ENCODE data around the gene ARHGAP22. TPM values are rescaled to one million over a fixed set of nuclear protein-coding genes. Genes with fewer than 3 reads are reported as not detected.

The ARHGAP22 gene
- total and polyA plus RNA-seq, 2 experiments from 2014 or later, result 41.9 to 44.4 TPM

GRCh38 chr10:48476279-48476982 lies 128.4 kb downstream of the ARHGAP22 start:
- TF ChIP-seq EZH2phosphoT487 (IDR thresholded peaks at IDR 0.05; ENCODE audit: insufficient read depth, low read depth) (no peak), EZH2 (IDR thresholded peaks at IDR 0.05; ENCODE audit: insufficient read depth, poor library complexity, severe bottlenecking) (no peak)
- 84% methylated on average over 9 of the region's 9 CpGs for WGBS, 2 experiments (ENCODE audit: low coverage in 1 of 2, low lambda C conversion rate in 2 of 2, missing lambda C conversion rate in 2 of 2)
- H4K20me1 ChIP-seq (ENCODE audit: insufficient read depth), result peaks cover 6% of the 10 kb centered on the region; the same call in 1 of the 2 replicates
- H3F3A ChIP-seq (ENCODE audit: insufficient read depth), result peaks cover 18% of the 10 kb centered on the region; the same call in 1 of the 2 replicates
- in situ Hi-C loops (cut with MboI), result no loop called here
- no peaks in the 10 kb centered on the region for H3K9me3 ChIP-seq (ENCODE audit: low read depth)
- H3K27me3 ChIP-seq (replicated peaks; ENCODE audit: insufficient read depth), result no peaks in the 10 kb centered on the region
- peaks cover 80% of the 10 kb centered on the region for H3K79me2 ChIP-seq (ENCODE audit: insufficient read depth)
- H3K9me2 ChIP-seq (ENCODE audit: insufficient read depth), result no peaks in the 10 kb centered on the region
- H3K4me1 ChIP-seq (ENCODE audit: insufficient read depth), result peaks cover 4% of the 10 kb centered on the region
- no peak overlapping the region for H2AFZ ChIP-seq
- no peak overlapping the region for H3K4me3 ChIP-seq
- H3K4me2 ChIP-seq (ENCODE audit: unreplicated experiment), result no peak overlapping the region
- H3K9ac ChIP-seq, result no peak overlapping the region
- DNase-seq, result no peak
- no peak overlapping the region for H3K27ac ChIP-seq
- peaks cover 13% of the 10 kb centered on the region for H3K36me3 ChIP-seq (ENCODE audit: low read depth)

- Histone ChIP-seq H3K4me1 (ENCODE audit: insufficient read depth) (peaks cover 9% of the 10 kb centered on the region), H3K9me3 (ENCODE audit: low read depth) (no peaks in the 10 kb centered on the region), H3K9me2 (ENCODE audit: insufficient read depth) (no peaks in the 10 kb centered on the region), H3K4me2 (ENCODE audit: unreplicated experiment) (no peak overlapping the region), H3F3A (ENCODE audit: insufficient read depth) (peaks cover 18% of the 10 kb centered on the region; the same call in 1 of the 2 replicates), H3K27me3 (replicated peaks; ENCODE audit: insufficient read depth) (no peaks in the 10 kb centered on the region), H3K4me3 (no peak overlapping the region), H3K27ac (no peak overlapping the region), H4K20me1 (ENCODE audit: insufficient read depth) (peaks cover 6% of the 10 kb centered on the region; the same call in 1 of the 2 replicates), H3K9ac (no peak overlapping the region), H2AFZ (no peak overlapping the region), H3K36me3 (ENCODE audit: low read depth) (peaks cover 13% of the 10 kb centered on the region), H3K79me2 (ENCODE audit: insufficient read depth) (peaks cover 84% of the 10 kb centered on the region)
- 89 to 93% methylated on average over 4 of the region's 4 CpGs for WGBS, 2 experiments (ENCODE audit: low coverage in 1 of 2, low lambda C conversion rate in 2 of 2, missing lambda C conversion rate in 2 of 2)
- in situ Hi-C loops (cut with MboI), result no loop called here
- no peak for TF ChIP-seq EZH2phosphoT487 (IDR thresholded peaks at IDR 0.05; ENCODE audit: insufficient read depth, low read depth)
- no peak for TF ChIP-seq EZH2 (IDR thresholded peaks at IDR 0.05; ENCODE audit: insufficient read depth, poor library complexity, severe bottlenecking)
- DNase-seq, result no peak
These were observed 129.0 kb downstream of the ARHGAP22 start for GRCh38 chr10:48475943-48476278.

GRCh38 chr10:48474765-48475365 lies 130.0 kb downstream of the ARHGAP22 start:
- Histone ChIP-seq H3K4me3 (no peak overlapping the region), H4K20me1 (ENCODE audit: insufficient read depth) (peaks cover 6% of the 10 kb centered on the region; the same call in 1 of the 2 replicates), H3K27ac (no peak overlapping the region), H3K36me3 (ENCODE audit: low read depth) (peaks cover 13% of the 10 kb centered on the region), H3K27me3 (replicated peaks; ENCODE audit: insufficient read depth) (no peaks in the 10 kb centered on the region), H3F3A (ENCODE audit: insufficient read depth) (peaks cover 18% of the 10 kb centered on the region; the same call in 1 of the 2 replicates), H3K9ac (no peak overlapping the region), H3K4me1 (ENCODE audit: insufficient read depth) (peaks cover 9% of the 10 kb centered on the region), H2AFZ (no peak overlapping the region), H3K9me2 (ENCODE audit: insufficient read depth) (no peaks in the 10 kb centered on the region), H3K4me2 (ENCODE audit: unreplicated experiment) (no peak overlapping the region), H3K79me2 (ENCODE audit: insufficient read depth) (peaks cover 90% of the 10 kb centered on the region), H3K9me3 (ENCODE audit: low read depth) (no peaks in the 10 kb centered on the region)
- no peak for TF ChIP-seq EZH2 (IDR thresholded peaks at IDR 0.05; ENCODE audit: insufficient read depth, poor library complexity, severe bottlenecking)
- no peak for TF ChIP-seq EZH2phosphoT487 (IDR thresholded peaks at IDR 0.05; ENCODE audit: insufficient read depth, low read depth)
- no peak for DNase-seq
- in situ Hi-C loops (cut with MboI), result no loop called here
- WGBS, 2 experiments (ENCODE audit: low coverage in 1 of 2, low lambda C conversion rate in 2 of 2, missing lambda C conversion rate in 2 of 2), result 88 to 94% methylated on average over 3 of the region's 3 CpGs

- Histone ChIP-seq H3K36me3 (ENCODE audit: low read depth) (peaks cover 13% of the 10 kb centered on the region), H3K4me2 (ENCODE audit: unreplicated experiment) (no peak overlapping the region), H3F3A (ENCODE audit: insufficient read depth) (peaks cover 18% of the 10 kb centered on the region; the same call in 1 of the 2 replicates), H3K27me3 (replicated peaks; ENCODE audit: insufficient read depth) (no peaks in the 10 kb centered on the region), H4K20me1 (ENCODE audit: insufficient read depth) (peaks cover 6% of the 10 kb centered on the region; the same call in 1 of the 2 replicates), H3K27ac (no peak overlapping the region), H3K4me3 (no peak overlapping the region), H3K79me2 (ENCODE audit: insufficient read depth) (peaks cover 88% of the 10 kb centered on the region), H3K4me1 (ENCODE audit: insufficient read depth) (peaks cover 9% of the 10 kb centered on the region), H3K9me3 (ENCODE audit: low read depth) (no peaks in the 10 kb centered on the region), H2AFZ (no peak overlapping the region), H3K9me2 (ENCODE audit: insufficient read depth) (no peaks in the 10 kb centered on the region), H3K9ac (no peak overlapping the region)
- in situ Hi-C loops (cut with MboI), result no loop called here
- 93 to 99% methylated on average over 5 of the region's 5 CpGs for WGBS, 2 experiments (ENCODE audit: low coverage in 1 of 2, low lambda C conversion rate in 2 of 2, missing lambda C conversion rate in 2 of 2)
- no peak for DNase-seq
- no peak for TF ChIP-seq EZH2 (IDR thresholded peaks at IDR 0.05; ENCODE audit: insufficient read depth, poor library complexity, severe bottlenecking)
- TF ChIP-seq EZH2phosphoT487 (IDR thresholded peaks at IDR 0.05; ENCODE audit: insufficient read depth, low read depth), result no peak
These were observed 131.2 kb downstream of the ARHGAP22 start for GRCh38 chr10:48473704-48474103.
